Measurements from ENCODE around the gene SP2.

Gene SP2

GRCh38 chr17:47872019-47872650 is 23.9 kb upstream of the SP2 start:
- Histone ChIP-seq H3K23ac (ENCODE audit: low read length) (no peak overlapping the region), H2BK12ac (ENCODE audit: low read length) (peak overlapping the region; percentile 66), H2BK120ac (ENCODE audit: insufficient read depth, low read length, poor library complexity) (peak overlapping the region; percentile 77), H3K27me3 (ENCODE audit: insufficient read depth, low read length) (no peaks in the 10 kb centered on the region), H3K79me1 (ENCODE audit: low read length) (peaks cover 33% of the 10 kb centered on the region), H3K4me2 (ENCODE audit: low read length) (peak overlapping the region; percentile 48), H3K27ac (ENCODE audit: low read depth, low read length) (peak overlapping the region; percentile 24), H2BK5ac (ENCODE audit: low read depth, low read length, poor library complexity) (peak overlapping the region; percentile 71), H3K9ac (ENCODE audit: low read length) (no peak overlapping the region), H3K14ac (ENCODE audit: low read length) (peak overlapping the region; percentile 71), H2AFZ (ENCODE audit: insufficient read depth, low read length, poor library complexity) (peak overlapping the region; percentile 37), H3K9me3 (ENCODE audit: insufficient read depth, low read depth, low read length) (no peaks in the 10 kb centered on the region), H3K4me1 (ENCODE audit: control insufficient read depth in 1 of 2, insufficient read depth in 2 of 2, low read length in 2 of 2) (peaks cover 32 to 36% of the 10 kb centered on the region in 2 experiments), H3K18ac (ENCODE audit: low read length) (peak overlapping the region; percentile 62), H4K12ac (ENCODE audit: low read depth, low read length) (peak overlapping the region; percentile 75), H4K91ac (ENCODE audit: low read depth, low read length) (peak overlapping the region; percentile 92), H4K8ac (ENCODE audit: low read depth, low read length) (peak overlapping the region; percentile 83), H3K4me3 (ENCODE audit: low read depth, low read length) (no peak overlapping the region), H3K4ac (ENCODE audit: low read depth, low read length) (peak overlapping the region; percentile 14), H3K36me3 (ENCODE audit: control insufficient read depth in 1 of 2, insufficient read depth in 2 of 2, low read length in 2 of 2) (no peaks in the 10 kb centered on the region), H2AK5ac (ENCODE audit: low read length) (peak overlapping the region; percentile 45), H3K79me2 (ENCODE audit: control insufficient read depth, insufficient read depth, low read length, poor library complexity) (peaks cover 2% of the 10 kb centered on the region)
- DNase-seq, result no peak
- WGBS (ENCODE audit: extremely low coverage, insufficient coverage, insufficient read length), result no CpG with 5 or more reads among the region's 29 CpGs

- peak overlapping the region; percentile 62 for H3K18ac ChIP-seq (ENCODE audit: low read length)
- no peak overlapping the region for H3K9ac ChIP-seq (ENCODE audit: low read length)
- peak overlapping the region; percentile 37 for H2AFZ ChIP-seq (ENCODE audit: insufficient read depth, low read length, poor library complexity)
- H3K4me3 ChIP-seq (ENCODE audit: low read depth, low read length), result no peak overlapping the region
- peak overlapping the region; percentile 71 for H3K14ac ChIP-seq (ENCODE audit: low read length)
- H4K8ac ChIP-seq (ENCODE audit: low read depth, low read length), result peak overlapping the region; percentile 83
- H3K4me2 ChIP-seq (ENCODE audit: low read length), result peak overlapping the region; percentile 48
- H3K79me1 ChIP-seq (ENCODE audit: low read length), result peaks cover 35% of the 10 kb centered on the region
- peak overlapping the region; percentile 66 for H2BK12ac ChIP-seq (ENCODE audit: low read length)
- H3K9me3 ChIP-seq (ENCODE audit: insufficient read depth, low read depth, low read length), result no peaks in the 10 kb centered on the region
- peak overlapping the region; percentile 14 for H3K4ac ChIP-seq (ENCODE audit: low read depth, low read length)
- H2AK5ac ChIP-seq (ENCODE audit: low read length), result peak overlapping the region; percentile 45
- no peak for DNase-seq
- H3K36me3 ChIP-seq (ENCODE audit: control insufficient read depth in 1 of 2, insufficient read depth in 2 of 2, low read length in 2 of 2), result no peaks in the 10 kb centered on the region
- peak overlapping the region; percentile 71 for H2BK5ac ChIP-seq (ENCODE audit: low read depth, low read length, poor library complexity)
- H4K91ac ChIP-seq (ENCODE audit: low read depth, low read length), result peak overlapping the region; percentile 92
- H4K12ac ChIP-seq (ENCODE audit: low read depth, low read length), result peak overlapping the region; percentile 75
- WGBS (ENCODE audit: extremely low coverage, insufficient coverage, insufficient read length), result no CpG with 5 or more reads among the region's 15 CpGs
- H3K27ac ChIP-seq (ENCODE audit: low read depth, low read length), result peak overlapping the region; percentile 20
- no peak overlapping the region for H3K23ac ChIP-seq (ENCODE audit: low read length)
- peaks cover 32% of the 10 kb centered on the region in 2 experiments for H3K4me1 ChIP-seq (ENCODE audit: control insufficient read depth in 1 of 2, insufficient read depth in 2 of 2, low read length in 2 of 2)
- H3K79me2 ChIP-seq (ENCODE audit: control insufficient read depth, insufficient read depth, low read length, poor library complexity), result peaks cover 2% of the 10 kb centered on the region
- H2BK120ac ChIP-seq (ENCODE audit: insufficient read depth, low read length, poor library complexity), result peak overlapping the region; percentile 77
- H3K27me3 ChIP-seq (ENCODE audit: insufficient read depth, low read length), result no peaks in the 10 kb centered on the region
These were observed 23.3 kb upstream of the SP2 start for GRCh38 chr17:47872651-47873161.

GRCh38 chr17:47873200-47874090 is 22.6 kb upstream of the SP2 start:
- H3K23ac ChIP-seq (ENCODE audit: low read length), result no peak overlapping the region
- WGBS (ENCODE audit: extremely low coverage, insufficient coverage, insufficient read length), result no CpG with 5 or more reads among the region's 4 CpGs
- H2AK5ac ChIP-seq (ENCODE audit: low read length), result no peak overlapping the region
- no peak overlapping the region for H3K4me3 ChIP-seq (ENCODE audit: low read depth, low read length)
- peak overlapping the region; percentile 26 for H2BK5ac ChIP-seq (ENCODE audit: low read depth, low read length, poor library complexity)
- peaks cover 2% of the 10 kb centered on the region for H3K79me2 ChIP-seq (ENCODE audit: control insufficient read depth, insufficient read depth, low read length, poor library complexity)
- no peak for DNase-seq
- H3K27ac ChIP-seq (ENCODE audit: low read depth, low read length), result peak overlapping the region; percentile 20
- peak overlapping the region; percentile 92 for H4K91ac ChIP-seq (ENCODE audit: low read depth, low read length)
- no peaks in the 10 kb centered on the region for H3K27me3 ChIP-seq (ENCODE audit: insufficient read depth, low read length)
- peak overlapping the region; percentile 20 for H2BK120ac ChIP-seq (ENCODE audit: insufficient read depth, low read length, poor library complexity)
- no peak overlapping the region for H3K4ac ChIP-seq (ENCODE audit: low read depth, low read length)
- H2BK12ac ChIP-seq (ENCODE audit: low read length), result no peak overlapping the region
- no peak overlapping the region for H4K12ac ChIP-seq (ENCODE audit: low read depth, low read length)
- no peak overlapping the region for H3K4me2 ChIP-seq (ENCODE audit: low read length)
- H3K14ac ChIP-seq (ENCODE audit: low read length), result peak overlapping the region; percentile 48
- H4K8ac ChIP-seq (ENCODE audit: low read depth, low read length), result no peak overlapping the region
- no peak overlapping the region for H3K18ac ChIP-seq (ENCODE audit: low read length)
- peaks cover 35% of the 10 kb centered on the region for H3K79me1 ChIP-seq (ENCODE audit: low read length)
- no peak overlapping the region for H3K9ac ChIP-seq (ENCODE audit: low read length)
- H3K36me3 ChIP-seq (ENCODE audit: control insufficient read depth in 1 of 2, insufficient read depth in 2 of 2, low read length in 2 of 2), result no peaks in the 10 kb centered on the region
- H3K9me3 ChIP-seq (ENCODE audit: insufficient read depth, low read depth, low read length), result no peaks in the 10 kb centered on the region
- no peak overlapping the region for H2AFZ ChIP-seq (ENCODE audit: insufficient read depth, low read length, poor library complexity)
- H3K4me1 ChIP-seq (ENCODE audit: control insufficient read depth in 1 of 2, insufficient read depth in 2 of 2, low read length in 2 of 2), result peaks cover 35 to 36% of the 10 kb centered on the region in 2 experiments

Measured in trophoblast cell (in vitro differentiated cells and primary cell).